ENCODE measurements around the gene SIM1.

Gene SIM1

DNA sequence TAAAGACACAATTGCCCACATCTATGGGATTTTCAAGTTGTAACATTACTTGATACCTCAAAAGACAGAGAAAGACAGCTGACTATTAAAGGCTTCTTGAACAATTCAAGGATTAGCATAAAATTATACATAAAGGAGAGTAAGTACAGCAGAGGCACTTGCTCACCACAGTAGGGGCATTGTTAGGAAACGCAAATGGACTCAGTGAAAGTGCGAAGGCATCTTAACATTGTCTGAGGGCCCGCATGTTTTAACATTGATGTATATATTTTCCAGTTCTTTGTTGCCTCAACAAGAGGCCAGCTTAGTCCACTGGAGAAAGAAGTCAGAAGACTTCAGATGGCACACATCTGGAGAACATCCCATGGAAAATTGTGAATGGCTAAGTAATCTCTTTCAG is 115.4 kb downstream of the SIM1 start:
- DNase-seq = no peak

DNA sequence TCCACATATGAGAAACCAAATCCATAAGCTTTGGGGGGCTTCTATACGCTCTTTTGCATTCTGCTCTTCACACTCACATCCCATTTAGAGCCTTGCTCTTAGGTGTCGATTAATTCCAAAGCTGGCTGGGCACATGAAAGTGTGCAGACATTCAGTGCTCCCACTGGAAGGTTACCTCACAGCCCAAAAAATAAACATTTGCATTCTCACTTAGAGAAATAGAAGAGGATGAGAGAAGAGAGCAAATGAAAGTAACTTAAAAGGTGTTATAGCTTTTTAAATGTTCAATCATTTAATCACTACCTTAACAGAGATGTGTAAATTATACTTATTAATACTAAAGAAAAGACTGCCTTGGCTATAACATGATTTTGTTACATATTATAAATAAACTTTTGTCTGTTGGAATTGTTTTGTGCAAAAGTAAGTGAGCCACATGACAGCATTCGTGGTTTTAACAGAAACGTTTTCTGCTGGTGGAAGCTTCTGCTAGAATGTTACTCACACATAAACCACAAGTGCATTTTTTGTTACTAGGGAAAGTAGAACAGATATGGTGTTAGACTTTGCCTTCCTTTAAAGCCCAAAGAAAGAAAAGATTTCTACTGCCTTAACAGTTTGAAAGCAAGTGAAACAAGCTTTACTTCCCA is 116.7 kb downstream of the SIM1 start:
- DNase-seq = peak; percentile 82

DNA sequence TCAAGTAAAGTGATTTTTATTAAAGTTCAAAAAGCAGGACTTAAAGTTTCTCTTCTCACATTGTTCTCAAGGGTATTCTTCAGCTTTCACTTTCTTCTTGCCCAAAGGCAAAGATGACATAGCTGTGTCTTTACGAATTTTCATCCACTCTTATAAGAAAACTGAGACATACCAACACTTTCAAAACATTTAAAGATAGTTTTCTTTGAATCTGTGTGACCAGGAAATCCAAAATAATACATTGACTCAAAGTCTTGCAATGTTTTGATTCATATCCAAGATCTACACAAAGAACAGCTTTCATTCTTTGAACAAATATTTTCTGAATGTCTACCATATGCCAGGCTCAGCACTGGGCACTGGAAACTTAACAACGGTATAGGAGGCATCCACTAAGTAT is 117.9 kb downstream of the SIM1 start:
- no peak for DNase-seq

DNA sequence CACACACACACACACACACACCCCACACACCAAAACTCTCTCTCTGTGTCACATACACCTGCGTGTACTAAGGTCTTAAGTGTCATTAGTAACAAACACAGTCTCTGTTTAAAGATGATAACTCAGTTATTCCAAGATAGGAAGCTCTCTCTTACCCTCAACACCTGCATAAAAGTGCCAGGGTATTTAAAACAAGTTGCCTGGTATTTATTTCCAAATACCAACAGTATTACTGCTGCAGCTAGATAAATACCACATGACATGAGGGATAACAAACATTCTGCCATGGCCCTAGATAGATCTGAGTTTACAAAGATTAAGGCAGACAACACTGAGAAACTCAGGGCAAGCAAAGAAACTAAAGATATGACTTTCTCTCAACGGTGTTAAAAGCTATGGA is 118.5 kb downstream of the SIM1 start:
- no peak for DNase-seq

DNA sequence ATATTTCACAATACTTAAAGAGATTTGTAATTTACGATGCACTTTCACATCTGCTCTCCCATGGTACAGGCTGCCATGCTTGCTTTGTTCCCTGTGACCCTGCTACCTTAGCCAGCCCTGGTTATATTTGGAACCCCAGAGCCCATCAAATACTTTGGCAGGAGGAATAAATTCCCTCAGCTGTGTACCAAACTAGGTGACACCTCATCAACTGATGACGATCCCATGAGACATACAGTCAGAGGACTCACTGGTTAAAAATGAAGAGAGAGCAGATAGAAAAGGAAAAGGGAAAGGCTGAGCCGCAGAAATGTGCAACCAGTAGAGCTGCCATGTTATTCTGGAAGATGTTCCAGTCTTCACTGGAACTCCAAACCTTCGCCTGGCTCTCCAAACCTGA is 120.0 kb downstream of the SIM1 start:
- DNase-seq = no peak

DNA sequence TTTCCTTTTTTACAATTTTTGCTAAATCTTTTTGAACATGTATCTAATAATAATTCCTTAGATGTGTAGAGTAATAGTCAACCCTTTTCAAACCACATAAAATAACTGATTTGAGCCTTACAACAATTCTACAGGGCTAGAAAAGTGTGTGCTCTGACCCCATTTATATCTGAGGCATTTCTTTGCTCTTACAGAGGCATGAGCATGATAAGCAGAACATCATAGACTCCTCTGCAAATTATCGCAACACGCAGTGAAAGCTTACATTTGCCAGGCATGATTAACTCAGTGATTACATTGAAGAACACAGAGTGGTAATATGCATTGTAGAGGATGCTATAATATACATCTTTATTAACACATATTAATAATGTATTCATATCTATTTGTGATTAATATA is 120.4 kb downstream of the SIM1 start:
- no peak for DNase-seq

DNA sequence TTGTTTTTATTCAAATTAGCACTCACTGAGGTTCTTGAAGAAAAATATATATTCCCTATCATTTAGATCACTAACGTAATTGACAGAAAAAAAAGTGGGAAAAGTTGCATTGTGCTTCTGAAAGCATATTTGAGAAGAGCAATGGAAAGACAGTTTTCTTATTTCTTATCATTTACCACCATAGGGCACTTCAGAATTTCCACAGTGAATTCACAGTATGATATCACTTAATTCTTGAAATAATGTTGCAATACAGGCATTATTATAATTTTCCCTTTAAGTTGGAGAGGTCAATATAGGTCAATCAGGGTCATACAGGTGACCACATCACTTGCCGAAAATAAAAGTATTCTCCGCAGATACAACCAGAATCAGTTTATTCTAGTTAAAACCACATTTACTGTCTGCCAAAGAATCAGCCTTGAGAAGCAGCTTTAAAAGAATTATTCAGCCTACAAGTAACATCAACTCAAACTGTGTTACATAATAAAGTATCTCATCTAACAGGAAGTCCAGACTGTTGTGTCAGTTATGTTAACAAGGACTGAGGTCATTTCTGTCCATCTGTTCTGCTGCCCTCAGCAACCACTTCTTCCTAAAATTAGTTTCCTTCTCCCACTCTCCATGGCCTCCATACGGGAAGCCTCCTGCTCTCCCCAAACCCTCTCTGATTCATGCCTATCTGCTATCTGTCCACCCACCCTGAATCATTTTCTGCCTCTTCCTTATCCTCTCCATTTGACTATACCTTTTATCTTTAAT is 121.2 kb downstream of the SIM1 start:
- peak; percentile 94 for DNase-seq

DNA sequence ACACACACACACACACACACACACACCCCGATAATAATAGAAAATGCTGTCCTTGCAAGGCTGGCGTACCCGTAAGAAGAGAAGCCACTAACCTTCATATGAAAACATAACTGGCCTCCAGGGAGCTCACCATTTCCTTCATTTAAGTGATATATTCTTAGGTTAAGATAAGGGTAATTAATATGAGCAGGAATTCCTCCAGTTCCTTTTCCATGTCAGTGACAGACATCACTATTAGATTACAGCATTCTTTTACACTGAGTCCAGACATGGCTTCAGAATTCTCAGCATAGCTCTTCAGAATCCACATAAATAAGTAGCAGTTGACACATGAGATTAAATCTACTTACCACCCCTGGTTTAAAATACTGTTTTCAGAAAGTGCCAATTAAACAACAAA is 121.9 kb downstream of the SIM1 start:
- no peak for DNase-seq

DNA sequence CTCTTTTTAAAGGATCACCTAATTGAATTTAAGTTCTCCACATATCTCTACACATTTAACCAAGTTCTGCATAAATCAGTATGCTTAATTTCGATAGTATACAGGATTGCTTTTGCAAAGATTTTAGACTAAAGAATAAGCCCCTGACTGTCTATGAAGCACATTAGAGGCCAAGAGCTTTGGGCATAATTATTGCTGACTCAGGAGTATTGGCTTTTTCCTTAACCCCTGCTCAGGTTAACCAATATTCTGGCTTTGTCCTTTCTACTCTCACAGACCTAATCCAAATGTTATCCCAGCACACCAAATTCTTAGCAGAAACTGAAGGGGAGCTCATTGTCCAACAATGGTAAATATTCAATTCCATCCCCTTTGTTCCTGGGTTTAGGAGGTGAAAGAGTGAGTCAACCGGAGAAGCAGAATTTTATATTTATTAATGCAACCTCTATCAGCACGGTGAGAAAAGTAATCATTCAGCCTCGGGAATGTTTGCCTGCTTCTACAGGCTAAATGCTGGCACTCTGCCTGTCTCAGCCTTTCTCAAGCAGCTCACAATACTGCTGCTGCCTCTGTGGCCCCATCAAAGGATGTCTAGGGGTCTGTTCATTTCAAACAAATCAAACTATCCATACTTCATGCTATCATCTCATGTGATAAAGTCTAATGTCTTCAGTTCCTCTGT is 125.0 kb downstream of the SIM1 start:
- DNase-seq = no peak

DNA sequence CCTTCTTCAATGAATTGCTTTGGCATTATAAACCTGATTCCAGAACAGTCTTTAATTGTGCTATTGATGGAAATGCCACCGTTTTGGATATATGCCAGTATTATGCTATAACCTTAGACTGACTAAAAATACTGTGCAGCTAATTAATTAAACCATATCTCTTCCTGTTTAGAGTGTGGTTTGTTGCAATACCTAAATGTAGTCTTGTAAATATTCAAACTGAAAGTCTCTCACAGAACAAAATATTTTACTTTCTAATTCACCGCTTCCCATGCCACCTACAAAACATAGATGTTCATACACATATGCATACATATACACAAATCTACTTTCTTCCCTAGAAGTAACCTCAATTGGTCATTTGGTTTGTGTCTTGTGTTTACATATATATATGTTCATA is 126.6 kb downstream of the SIM1 start:
- DNase-seq = no peak

DNA sequence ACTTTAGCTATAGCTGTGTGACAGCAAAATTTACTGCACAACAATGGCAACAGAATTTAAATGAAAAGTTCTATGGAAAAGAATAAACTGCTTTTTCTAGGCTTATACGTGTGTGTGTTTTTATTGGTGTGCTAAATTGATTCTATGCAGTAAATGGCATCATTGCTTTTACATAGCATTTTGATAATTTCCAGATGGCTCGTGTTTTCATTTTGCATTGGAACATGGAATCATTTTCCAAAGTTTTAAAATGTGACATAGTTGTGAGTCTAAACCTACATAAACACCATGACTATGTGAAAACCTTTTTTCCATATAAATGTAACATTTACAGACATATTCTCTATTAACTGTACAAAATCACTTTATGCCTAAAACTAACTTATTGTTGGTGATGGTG is 127.8 kb downstream of the SIM1 start:
- no peak for DNase-seq

DNA sequence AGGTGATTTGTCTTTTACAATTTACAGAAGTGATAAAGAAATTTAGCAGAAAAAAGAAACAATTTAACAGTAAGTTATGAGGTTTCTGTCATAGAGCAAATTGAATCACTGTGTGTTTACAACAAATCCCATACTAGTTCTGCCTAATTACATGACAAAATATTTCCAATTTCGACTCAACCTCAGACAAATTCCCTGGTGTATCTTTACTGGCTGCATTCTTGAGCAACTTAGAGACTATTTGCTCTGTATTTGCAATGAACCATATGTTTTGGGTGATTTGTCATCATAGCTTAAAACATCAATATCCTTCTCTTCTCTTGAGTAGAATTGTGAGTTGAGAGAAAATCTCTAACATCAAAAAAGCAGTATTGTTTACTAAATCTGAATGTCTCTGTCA is 128.7 kb downstream of the SIM1 start:
- DNase-seq = no peak

Measured in MV-4-11 (cell line).